HG02884 (cell line): ENCODE measurements around the gene OR51B5.
"Not testable (repeated sequence)": the region's sequence is repeated elsewhere in the genome, so short reads cannot be mapped to it uniquely, and the experiment has no call there.

ENCODE experiments used
- ATAC-seq: cut with Tn5 transposase; IDR thresholded peaks from one replicate; pipeline ENCODE4 v1.9.1; 2021; ENCODE audit warnings: mild to moderate bottlenecking, moderate library complexity; ENCODE audit not compliant: unreplicated experiment

The OR51B5 gene

GRCh38 chr11:5343474-5344335 lies at the start of gene OR51B5:
OR51B5 (minus strand) TSS chr11:5343524; CDS start chr11:5343524, 0 bp downstream.
- no peak for ATAC-seq

GRCh38 chr11:5390210-5390609 lies 46.9 kb upstream of the OR51B5 start:
- ATAC-seq, result no peak

- no peak for ATAC-seq
Observed at GRCh38 chr11:5384335-5384734, 41.0 kb upstream of the OR51B5 start.

- no peak for ATAC-seq
Observed at GRCh38 chr11:5383576-5383975, 40.3 kb upstream of the OR51B5 start, which contains the start of gene OR51M1. OR51M1 (plus strand) TSS chr11:5383812; CDS start chr11:5389399, 5,587 bp downstream.

- ATAC-seq, result peak; percentile 95
Observed at GRCh38 chr11:5380740-5381342, 37.5 kb upstream of the OR51B5 start.

GRCh38 chr11:5369789-5370188 lies 26.5 kb upstream of the OR51B5 start:
- no peak for ATAC-seq

- no peak for ATAC-seq
Observed at GRCh38 chr11:5368502-5369043, 25.2 kb upstream of the OR51B5 start.

- no peak for ATAC-seq
Observed at GRCh38 chr11:5367448-5368074, 24.2 kb upstream of the OR51B5 start.

GRCh38 chr11:5366856-5367255 lies 23.5 kb upstream of the OR51B5 start:
- ATAC-seq, result no peak

GRCh38 chr11:5366365-5366764 lies 23.0 kb upstream of the OR51B5 start:
- not testable (repeated sequence) for ATAC-seq

- no peak for ATAC-seq
Observed at GRCh38 chr11:5364214-5364613, 20.9 kb upstream of the OR51B5 start.

- no peak for ATAC-seq
Observed at GRCh38 chr11:5363679-5364078, 20.4 kb upstream of the OR51B5 start.

GRCh38 chr11:5362017-5362625 lies 18.8 kb upstream of the OR51B5 start:
- no peak for ATAC-seq

GRCh38 chr11:5356031-5356430 lies 12.7 kb upstream of the OR51B5 start:
- not testable (repeated sequence) for ATAC-seq

- ATAC-seq, result no peak
Observed at GRCh38 chr11:5351208-5351607, 7.9 kb upstream of the OR51B5 start, which contains the start of gene OR51B6. OR51B6 (plus strand) TSS chr11:5351508; CDS start chr11:5351508, 0 bp downstream.

- ATAC-seq, result no peak
Observed at GRCh38 chr11:5349550-5349949, 6.2 kb upstream of the OR51B5 start.

- ATAC-seq, result no peak
Observed at GRCh38 chr11:5348551-5349194, 5.3 kb upstream of the OR51B5 start.

- no peak for ATAC-seq
Observed at GRCh38 chr11:5345831-5346230, 2.5 kb upstream of the OR51B5 start.

- ATAC-seq, result no peak
Observed at GRCh38 chr11:5339771-5340322, 3.5 kb downstream of the OR51B5 start.

GRCh38 chr11:5337253-5337652 lies 6.1 kb downstream of the OR51B5 start:
- not testable (repeated sequence) for ATAC-seq
